HS-5 (cell line): Measurements from ENCODE around the gene VWA2.

Experiments used
- DNase-seq: peaks from one replicate; pipeline ENCODE4 v3.0.0-alpha.2; 2012; ENCODE audit warnings: low read depth

Gene VWA2

DNA sequence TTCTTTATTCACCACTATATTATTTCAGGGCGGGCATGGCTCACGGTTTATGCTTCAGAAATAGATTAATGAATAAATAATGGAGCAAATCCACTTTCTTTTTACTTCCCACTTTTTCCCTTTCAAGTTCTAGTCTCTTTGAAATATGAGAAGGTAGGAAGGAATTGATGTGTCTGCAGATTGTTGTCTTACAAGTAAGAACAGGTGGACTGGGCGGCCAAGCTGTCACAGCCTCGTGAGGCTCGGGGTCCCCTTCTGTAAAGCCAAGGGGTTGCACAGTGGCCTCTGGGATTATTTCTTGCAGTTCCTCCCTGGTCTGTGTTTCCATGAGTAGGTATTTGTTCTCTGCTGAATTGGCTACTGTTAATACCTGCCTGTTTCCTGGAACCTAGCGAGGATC lies 11.2 kb downstream of the VWA2 start:
- DNase-seq = no peak

GRCh38 chr10:114250716-114251115 lies 11.7 kb downstream of the VWA2 start:
- DNase-seq = no peak

DNA sequence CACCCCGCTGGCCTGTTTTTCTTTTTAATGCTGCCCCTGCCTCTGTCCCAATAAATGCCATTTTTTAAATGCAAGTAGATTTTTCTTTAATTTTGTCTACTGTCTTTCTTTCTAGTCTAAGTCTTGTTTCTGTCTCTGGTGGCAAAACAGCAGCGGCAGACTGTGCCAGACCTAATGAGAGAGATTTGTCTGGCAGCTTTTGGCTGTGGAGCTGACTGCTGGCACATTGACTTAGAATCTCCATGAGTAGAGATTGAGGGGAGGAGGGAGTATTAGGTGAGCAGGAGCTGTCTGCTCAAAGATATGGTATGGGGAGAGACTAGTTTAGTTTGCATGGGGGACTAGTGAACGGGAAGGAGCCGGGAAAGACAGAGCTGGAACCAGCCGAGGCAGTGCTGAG lies 13.0 kb downstream of the VWA2 start:
- DNase-seq = no peak

DNA sequence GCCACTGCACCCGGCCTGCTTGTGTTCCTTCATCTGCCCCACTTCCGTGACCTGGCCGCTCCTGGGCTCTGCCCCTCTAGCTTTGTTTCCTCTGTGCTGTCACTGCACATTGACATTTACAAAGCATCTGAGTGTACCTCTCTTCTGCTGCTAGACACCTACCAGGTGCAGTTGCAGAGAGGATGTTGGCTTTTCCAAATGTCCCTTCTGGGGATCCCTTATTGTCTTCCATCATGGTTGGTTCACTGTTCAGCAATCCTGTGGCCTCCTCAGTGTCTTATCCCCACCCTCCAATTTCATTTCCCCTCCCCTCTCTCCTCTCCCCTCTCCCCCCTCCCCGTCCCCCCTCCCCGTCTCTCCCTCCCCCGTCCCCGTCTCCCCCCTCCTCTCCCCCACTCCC lies 13.8 kb downstream of the VWA2 start:
- no peak for DNase-seq

- DNase-seq = no peak
Observed at GRCh38 chr10:114255227-114255626, 16.2 kb downstream of the VWA2 start.

DNA sequence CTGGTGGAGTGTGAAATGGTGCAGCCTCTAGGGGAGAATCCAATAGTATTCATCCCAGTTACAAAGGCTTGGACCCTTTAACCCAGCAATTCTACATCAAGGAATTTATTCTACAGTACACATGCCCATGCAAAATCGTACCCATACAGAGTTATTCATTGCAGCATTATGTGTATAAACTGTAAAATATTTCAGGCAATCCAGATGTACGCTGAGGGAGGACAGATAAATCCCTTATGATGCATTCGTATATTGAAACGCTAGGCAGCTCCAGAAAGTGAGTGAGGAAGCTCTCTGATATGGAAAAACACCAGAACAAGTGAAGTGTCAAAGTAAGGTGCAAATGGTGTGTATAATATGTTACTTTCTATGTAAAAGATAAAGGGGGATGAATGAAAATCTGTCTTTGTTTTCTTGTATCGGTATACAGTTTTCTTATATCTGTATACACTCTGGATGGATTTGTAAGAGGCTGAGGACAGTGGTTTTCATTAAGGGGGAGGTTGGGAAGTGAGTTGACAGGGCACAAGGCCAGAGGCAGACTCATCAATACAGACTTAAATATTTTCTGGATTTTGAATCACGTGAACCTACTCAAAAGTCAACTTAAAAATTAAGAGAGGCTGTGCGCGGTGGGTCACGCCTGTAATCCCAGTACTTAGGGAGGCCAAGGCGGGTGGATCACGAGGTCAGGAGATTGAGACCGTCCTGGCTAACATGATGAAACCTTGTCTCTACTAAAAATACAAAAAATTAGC lies 17.1 kb downstream of the VWA2 start:
- DNase-seq = no peak

GRCh38 chr10:114256822-114257221 lies 17.8 kb downstream of the VWA2 start:
- DNase-seq = no peak

- no peak for DNase-seq
Observed at GRCh38 chr10:114257498-114257897, 18.4 kb downstream of the VWA2 start.

DNA sequence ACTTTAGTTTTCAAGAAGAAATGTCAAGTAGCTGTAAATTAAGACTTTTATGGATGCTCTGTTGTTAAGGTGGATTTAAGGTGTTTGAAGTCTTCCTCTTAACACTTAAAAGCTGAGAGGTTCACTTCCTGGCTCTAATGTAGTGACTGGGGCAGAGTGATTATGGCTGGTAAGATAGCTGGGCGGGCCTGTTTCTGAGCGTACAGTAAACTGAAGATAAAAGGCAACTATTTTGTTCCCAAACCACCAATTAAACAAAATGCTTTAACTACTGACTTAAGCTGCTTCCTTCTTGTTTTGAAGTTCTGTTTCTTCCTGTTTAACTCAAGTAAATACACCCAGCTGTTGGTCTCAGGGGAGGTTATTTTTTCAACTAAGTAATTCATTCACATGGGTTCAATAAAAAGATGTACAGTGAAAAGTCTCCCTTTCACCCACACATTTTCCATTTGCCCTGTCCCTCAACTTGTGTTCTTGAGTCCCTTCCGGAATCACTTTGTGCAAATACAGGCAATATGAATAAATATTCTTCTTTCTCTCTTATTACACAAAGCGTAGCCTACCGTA lies 19.3 kb downstream of the VWA2 start:
- no peak for DNase-seq

DNA sequence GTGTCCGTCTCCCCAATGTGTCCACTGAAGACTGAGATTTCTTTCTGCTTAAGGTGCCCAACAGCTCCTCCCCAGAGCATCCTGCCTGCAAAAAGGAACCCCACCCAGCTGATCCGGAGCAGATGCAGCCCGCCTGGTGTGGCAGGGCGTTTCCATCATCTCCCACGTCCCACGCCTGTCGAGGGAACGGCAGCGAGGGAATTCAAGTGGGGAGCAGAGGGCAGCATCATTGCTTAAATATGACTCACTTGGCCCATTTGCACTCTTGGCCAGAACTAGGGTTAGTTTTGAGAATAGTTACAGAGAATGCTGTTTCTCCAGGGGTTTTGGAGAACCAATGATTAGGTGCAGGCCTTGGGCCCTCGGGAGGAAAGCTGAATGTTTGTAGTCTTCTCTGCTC lies 20.8 kb downstream of the VWA2 start:
- no peak for DNase-seq

GRCh38 chr10:114260366-114260765 lies 21.3 kb downstream of the VWA2 start:
- no peak for DNase-seq

DNA sequence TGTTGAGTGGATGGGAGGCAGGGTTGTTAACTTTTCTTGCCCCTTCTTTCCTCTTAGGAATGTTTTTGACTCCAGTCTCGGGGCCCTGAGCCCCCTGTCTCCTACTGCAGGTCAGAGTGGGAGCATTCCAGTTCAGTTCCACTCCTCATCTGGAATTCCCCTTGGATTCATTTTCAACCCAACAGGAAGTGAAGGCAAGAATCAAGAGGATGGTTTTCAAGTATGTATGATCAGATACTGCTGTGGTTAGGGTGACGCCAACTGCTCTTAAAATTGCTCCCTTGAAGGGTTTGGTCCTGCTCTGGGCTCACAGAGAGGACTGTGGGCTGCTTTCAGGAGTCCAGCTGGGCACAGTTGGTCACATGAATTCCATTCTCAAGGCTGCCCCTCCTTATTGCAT lies 22.0 kb downstream of the VWA2 start:
- no peak for DNase-seq

GRCh38 chr10:114262496-114262895 lies 23.4 kb downstream of the VWA2 start:
- DNase-seq = no peak

GRCh38 chr10:114265392-114266053 lies 26.5 kb downstream of the VWA2 start:
- DNase-seq = no peak

GRCh38 chr10:114266521-114266920 lies 27.5 kb downstream of the VWA2 start:
- DNase-seq = no peak

DNA sequence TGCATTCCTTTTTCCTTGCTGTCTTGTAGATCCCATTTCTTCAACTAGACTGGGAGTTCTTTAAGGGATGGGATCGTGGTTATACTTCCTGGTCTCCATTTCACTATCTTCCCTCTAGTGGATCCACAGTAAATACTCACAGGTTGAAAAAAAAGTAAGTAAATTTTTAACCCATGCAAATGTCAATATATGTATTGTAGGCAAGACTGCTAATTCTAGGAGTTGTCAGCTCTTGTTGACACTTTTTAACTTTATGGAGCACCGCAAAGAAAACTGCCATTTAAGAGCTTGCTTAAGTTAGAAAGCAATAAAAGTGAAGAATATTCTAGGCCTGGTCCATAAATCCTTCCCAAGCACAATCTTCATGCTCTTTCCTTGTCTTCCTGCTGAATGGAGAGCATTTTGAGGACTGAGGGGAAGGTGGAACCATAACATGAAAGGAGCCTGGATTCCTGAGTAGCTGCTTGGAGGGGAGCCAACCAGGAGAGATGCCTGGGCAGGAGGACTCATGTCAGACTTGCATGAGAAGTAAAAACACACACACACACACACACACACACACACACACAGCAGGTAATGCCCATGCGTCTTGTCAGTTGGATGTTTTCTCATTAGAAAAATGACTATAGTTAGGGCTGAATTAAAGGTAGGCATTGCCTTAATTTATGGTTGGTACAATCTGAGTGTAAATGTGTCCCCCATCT lies 32.2 kb downstream of the VWA2 start:
- DNase-seq = no peak

GRCh38 chr10:114271779-114272167 lies 32.7 kb downstream of the VWA2 start:
- peak; percentile 92 for DNase-seq

DNA sequence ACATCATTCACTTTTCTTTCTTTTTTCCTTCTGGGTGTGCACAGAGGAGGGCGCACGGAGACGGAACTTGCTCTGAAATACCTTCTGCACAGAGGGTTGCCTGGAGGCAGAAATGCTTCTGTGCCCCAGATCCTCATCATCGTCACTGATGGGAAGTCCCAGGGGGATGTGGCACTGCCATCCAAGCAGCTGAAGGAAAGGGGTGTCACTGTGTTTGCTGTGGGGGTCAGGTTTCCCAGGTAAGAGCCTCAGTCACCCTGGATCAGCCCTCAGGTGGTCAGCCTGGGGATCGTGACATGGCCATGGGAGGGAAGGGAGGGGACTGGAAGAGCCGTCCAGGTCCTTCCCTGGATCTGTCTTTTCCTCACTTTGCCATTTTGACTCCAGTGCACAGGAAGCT lies 33.6 kb downstream of the VWA2 start:
- no peak for DNase-seq

- no peak for DNase-seq
Observed at GRCh38 chr10:114273910-114274309, 34.9 kb downstream of the VWA2 start.

DNA sequence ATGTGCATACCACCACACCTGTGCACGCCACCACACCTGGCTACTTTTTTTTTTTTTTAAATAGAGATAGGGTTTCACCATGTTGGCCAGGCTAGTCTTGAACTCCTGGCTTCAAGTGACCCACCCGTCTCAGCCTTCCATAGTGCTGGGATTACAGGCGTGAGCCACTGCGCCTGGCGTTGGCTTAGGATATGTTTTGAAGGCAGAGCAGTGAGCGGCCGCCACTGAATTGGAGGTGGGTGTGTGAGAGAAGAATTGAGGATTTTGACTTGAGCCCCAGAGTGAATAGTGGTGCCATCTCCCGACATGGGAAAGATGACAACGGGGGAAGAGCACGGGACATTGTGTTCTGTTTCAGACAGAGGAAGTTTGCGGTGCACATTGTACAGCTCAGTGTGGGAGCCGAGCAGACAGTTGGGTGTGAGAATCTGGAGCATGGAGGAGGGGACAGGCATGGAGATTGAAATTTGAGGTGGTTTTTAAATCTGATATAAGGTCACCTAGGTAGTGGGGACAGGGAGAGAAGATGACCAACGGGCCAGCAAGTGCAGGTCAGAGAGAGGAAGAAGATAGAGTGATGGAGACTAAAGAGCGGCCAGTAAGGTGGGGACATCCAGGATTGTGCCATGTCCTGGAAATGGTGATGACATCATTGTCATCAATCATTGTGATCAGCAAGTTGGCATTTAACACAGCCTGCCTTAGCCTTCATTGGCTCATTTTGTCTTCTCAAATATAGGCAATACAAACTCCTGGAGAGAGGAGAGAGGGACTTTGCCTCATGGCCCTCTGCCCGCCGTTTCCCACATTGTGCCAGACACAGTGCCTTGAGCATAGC lies 35.8 kb downstream of the VWA2 start:
- no peak for DNase-seq

DNA sequence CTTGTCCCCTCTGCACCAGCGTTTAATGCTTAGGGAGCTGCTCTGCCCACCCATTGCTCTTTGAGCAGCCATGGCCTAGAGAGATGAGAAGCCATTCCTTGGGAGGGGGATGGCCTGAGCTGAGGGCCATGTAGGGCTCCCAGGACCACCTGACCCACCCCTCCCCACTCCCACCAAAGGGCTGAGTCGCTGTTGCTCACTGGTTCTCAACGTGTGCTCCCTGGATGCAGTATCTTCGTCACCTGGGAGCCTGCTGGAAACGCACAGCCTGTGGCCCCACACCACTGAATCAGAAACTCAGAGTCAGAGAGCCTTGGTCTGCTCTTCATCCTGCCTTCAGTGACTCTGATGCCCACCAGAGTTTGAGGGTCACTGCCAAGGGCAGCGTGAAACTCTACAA lies 37.0 kb downstream of the VWA2 start:
- DNase-seq = no peak

DNA sequence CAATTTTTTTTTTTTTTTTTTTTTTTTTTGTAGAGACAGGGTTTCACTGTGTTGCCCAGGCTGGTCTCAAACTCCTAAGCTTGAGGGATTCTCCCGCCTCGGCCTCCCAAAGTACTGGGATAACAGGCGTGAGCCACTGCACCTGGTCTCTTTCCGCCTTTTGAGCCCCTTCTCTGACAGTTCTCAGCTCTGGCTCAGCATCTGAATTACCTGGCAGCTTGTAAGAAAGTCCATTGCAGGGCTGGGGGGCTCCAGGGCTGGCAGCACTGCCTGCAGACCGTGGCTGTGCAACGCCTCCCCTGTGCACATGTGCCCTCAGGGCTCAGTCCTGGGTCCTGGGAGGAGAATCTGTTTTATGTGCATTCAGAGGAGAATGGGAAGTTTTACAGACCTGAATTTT lies 37.6 kb downstream of the VWA2 start:
- no peak for DNase-seq
